HFF-Myc (cell line): ENCODE results near the gene GNG7.

Source experiments
- DNase-seq: peaks from one replicate; pipeline ENCODE4 v3.0.0-alpha.2; 2011; ENCODE audit warnings: low read depth; ENCODE audit errors: extremely low read depth
- H3K4me3 ChIP-seq: replicated peaks from 2 replicates; pipeline ENCODE4 v1.5.1; 2011; ENCODE audit warnings: low read depth, mild to moderate bottlenecking, control low read depth, low read length
- TF ChIP-seq, protein P1 (sequence below): IDR thresholded peaks from 2 replicates; pipeline ENCODE4 v1.5.1; 2012; ENCODE audit warnings: mild to moderate bottlenecking, low read depth, low read length, control low read depth; ENCODE audit errors: missing control alignments

Gene GNG7

DNA sequence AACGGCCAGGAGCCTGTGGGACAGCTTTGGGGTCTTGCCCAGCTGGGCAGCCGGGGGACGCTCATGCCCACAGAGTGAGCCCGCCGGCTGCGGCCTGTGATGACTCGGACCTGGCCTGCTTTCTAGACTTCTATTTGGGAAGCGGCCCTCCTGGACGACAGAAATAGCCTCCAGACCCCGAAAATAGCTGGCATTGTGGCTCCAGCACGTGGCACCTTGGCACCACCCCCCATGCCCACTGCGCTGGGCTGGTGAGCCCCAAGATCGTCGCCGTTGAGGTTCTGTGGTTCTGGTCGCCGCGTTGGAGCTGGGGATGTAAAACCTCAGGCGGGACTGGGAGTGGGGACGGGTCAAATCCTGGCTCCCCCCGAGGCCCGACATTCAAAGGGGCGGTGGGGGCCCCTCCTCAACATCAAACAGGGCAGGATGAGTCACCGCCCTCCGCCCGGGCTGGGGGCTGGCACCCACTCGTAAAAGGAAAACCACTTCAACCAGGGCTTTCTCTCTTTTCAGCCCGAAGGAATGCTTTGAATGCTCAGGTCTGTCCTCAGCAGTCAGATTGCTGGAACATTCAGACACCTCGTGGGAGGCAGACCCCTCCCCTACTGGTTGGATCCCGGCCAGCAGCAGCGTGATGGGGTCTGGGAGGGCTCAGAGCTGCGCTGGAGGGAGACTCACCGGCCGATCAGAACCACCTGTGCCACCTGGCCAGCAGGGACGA lies 184.5 kb downstream of the GNG7 start:
- DNase-seq = no peak
- TF ChIP-seq, protein P1, sequence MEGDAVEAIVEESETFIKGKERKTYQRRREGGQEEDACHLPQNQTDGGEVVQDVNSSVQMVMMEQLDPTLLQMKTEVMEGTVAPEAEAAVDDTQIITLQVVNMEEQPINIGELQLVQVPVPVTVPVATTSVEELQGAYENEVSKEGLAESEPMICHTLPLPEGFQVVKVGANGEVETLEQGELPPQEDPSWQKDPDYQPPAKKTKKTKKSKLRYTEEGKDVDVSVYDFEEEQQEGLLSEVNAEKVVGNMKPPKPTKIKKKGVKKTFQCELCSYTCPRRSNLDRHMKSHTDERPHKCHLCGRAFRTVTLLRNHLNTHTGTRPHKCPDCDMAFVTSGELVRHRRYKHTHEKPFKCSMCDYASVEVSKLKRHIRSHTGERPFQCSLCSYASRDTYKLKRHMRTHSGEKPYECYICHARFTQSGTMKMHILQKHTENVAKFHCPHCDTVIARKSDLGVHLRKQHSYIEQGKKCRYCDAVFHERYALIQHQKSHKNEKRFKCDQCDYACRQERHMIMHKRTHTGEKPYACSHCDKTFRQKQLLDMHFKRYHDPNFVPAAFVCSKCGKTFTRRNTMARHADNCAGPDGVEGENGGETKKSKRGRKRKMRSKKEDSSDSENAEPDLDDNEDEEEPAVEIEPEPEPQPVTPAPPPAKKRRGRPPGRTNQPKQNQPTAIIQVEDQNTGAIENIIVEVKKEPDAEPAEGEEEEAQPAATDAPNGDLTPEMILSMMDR = no peak
- no peak overlapping the region for H3K4me3 ChIP-seq

DNA sequence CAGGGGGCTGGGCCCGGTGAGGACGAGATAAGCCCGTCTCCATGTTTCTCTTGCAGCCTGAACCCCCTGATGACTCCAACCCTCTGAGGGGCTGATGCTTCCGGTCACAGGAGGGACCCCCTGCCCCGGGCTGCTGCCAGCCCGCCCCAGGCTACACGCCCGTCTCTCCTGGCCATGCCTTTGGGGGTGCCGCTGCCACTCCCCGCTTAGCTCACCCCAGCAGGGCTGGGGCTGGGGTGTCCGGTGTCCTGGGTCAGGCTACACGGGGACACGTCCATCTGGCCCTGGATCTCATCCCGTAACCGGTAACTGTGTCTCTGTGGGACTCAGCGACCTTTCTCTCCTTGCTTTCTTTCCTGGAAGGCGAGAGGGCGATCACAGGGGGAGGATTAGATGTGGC lies 185.8 kb downstream of the GNG7 start:
- H3K4me3 ChIP-seq = no peak overlapping the region
- no peak for DNase-seq
- TF ChIP-seq, protein P1 = no peak

DNA sequence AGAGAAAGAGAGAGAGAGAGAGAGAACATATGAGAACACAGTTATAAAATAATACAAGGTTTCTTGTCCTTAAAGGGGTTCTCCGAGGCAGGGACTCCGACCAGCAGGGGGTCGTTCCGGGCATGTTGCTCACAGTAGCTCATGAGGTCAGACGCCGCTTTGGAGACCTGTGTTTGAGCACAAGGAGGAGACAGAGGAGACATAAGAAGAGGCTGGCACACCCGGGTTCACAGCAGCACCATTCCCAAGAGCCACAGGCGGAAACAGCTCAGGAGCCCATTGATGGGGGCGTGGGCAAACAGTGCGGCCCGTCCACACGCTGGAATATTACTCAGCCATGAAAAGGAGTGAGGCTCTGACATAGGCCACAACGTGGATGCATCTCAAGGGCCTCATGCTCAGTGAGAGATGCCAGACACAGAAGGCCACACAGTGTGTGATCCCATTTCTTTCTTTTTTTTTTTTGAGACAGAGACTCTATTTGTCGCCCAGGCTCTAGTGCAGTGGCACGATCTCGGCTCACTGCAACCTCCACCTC lies 187.4 kb downstream of the GNG7 start:
- no peak for DNase-seq
- no peak overlapping the region for H3K4me3 ChIP-seq
- TF ChIP-seq, protein P1 = no peak

DNA sequence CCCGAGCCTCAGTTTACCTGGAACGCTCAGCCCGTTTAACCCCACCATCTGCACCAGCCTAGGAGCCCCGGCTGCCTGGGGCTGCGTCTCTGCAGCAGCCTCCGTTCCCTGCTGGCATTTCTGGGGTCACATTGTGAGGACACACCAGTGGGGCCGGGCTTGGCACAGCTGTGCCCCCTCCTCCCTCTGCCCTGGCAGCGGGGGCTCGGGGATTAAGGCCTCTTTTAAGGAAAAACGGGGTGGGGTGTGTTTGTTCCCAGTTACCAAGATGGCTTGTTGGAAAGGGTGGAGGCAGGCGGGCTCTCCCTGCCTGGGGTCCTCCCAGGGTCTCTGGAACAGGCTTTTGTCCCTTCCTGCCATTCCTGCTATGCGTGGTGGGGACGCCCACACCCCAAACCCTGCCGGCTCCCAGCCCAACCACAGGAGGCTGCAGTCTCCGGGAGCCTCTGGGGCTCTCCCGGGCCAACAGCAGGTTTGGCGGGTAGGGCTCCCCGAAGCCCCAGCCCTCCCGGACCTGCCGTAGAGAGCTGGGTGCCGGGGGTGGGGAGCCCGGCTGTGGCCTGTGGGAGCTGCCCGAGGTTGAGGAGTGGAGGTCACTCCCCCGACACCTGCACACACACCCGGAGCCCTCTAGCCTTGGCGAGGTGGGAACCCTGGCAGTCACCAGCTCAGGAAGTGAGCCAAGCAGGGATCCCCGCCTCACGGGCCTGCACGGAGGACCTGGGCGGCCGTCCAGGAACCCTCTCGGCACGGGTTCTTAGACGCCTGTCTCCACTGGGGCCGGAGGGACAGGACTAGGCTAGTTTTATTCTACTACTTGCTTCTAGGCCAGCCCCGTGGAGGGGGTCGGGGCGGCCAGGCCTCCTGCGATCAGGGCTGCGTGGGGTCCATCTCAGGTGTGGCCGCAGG lies 189.7 kb downstream of the GNG7 start:
- DNase-seq = no peak
- TF ChIP-seq, protein P1 = no peak
- no peak overlapping the region for H3K4me3 ChIP-seq

DNA sequence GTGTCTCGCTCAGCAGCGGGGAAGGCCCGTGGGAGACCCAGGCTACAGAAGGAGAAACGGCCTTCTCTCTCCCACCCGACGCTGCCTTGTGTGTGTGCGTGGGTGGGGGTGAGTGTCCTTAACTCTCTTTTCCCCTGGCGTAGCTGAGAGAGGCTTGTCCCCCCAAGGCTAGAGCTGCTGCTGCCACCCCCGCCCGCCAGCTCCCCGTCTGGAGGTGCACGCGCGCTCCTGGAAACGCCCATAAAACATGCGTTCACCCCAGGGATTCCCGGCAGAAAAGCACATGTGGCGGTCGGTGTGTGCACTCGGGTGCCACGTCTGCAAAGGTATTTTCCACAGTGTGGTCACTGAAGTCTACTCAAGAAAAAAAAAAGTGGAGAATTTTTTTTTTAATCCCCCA lies 190.5 kb downstream of the GNG7 start:
- TF ChIP-seq, protein P1 = no peak
- no peak for DNase-seq

DNA sequence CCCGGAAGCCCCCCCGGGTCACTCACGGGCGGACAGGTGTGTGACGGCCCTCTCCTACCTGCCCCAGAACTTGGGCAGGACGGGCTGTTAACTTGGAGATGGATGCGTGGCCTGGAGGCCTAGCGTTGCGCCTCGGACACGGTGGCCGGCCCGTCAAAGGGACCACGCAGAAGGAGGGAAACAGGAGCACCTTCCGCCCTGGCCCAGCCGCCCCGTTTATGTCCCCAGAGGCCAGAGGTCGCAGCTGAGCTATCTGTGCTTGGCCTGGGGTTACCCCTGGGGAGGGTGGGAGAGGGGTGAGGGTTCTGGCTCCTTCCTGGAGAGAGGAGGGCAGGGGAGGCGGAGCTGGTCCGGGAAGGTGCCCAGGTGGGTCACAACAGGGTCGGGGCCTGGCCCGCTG lies 190.9 kb downstream of the GNG7 start:
- no peak for DNase-seq
- TF ChIP-seq, protein P1 = no peak
- no peak overlapping the region for H3K4me3 ChIP-seq

More for the DNA sequence above, 190.5 kb downstream of the GNG7 start:
- no peak overlapping the region for H3K4me3 ChIP-seq
